HepG2 (cell line): ENCODE measurements around the gene TBL3. TPM values are rescaled to one million over a fixed set of nuclear protein-coding genes. Genes with fewer than 3 reads are reported as not detected.

ENCODE experiments used
- ETS1 ChIP-seq: sonication (generic); formaldehyde crosslinking; IDR thresholded peaks from 2 replicates; pipeline ENCODE4 v1.4.0; 2020; ENCODE audit warnings: missing genetic modification reagents
- KIAA2018 ChIP-seq: sonication (generic); formaldehyde crosslinking; IDR thresholded peaks from 2 replicates; pipeline ENCODE4 v1.5.0; 2020; ENCODE audit warnings: mild to moderate bottlenecking, missing genetic modification reagents, borderline replicate concordance
- KMT2A ChIP-seq: sonication (generic); formaldehyde crosslinking; IDR thresholded peaks from 2 replicates; pipeline ENCODE4 v1.4.0; 2020; ENCODE audit warnings: missing genetic modification reagents
- MATR3 ChIP-seq: sonication (generic); formaldehyde crosslinking; IDR thresholded peaks from 2 replicates; pipeline ENCODE4 v1.4.0; 2020; ENCODE audit warnings: missing genetic modification reagents
- MLLT10 ChIP-seq: sonication (generic); formaldehyde crosslinking; IDR thresholded peaks from 2 replicates; pipeline ENCODE4 v1.4.0; 2020; ENCODE audit warnings: missing genetic modification reagents
- PAXIP1 ChIP-seq: sonication (generic); formaldehyde crosslinking; conservative IDR thresholded peaks from 2 replicates; pipeline ENCODE4 v1.4.0; 2020; ENCODE audit warnings: mild to moderate bottlenecking, missing genetic modification reagents, moderate library complexity
- PTBP1 ChIP-seq: fragments of 200-400 bp; formaldehyde crosslinking; IDR thresholded peaks from 2 replicates; pipeline ENCODE4 v1.6.1; 2018; ENCODE audit warnings: low read length, low read depth; ENCODE audit not compliant: poor library complexity, severe bottlenecking
- SIX1 ChIP-seq: sonication (generic); formaldehyde crosslinking; IDR thresholded peaks from 2 replicates; pipeline ENCODE4 v1.4.0; 2020; ENCODE audit warnings: missing genetic modification reagents, borderline replicate concordance
- UBTF ChIP-seq: sonication (generic); formaldehyde crosslinking; IDR thresholded peaks from 2 replicates; pipeline ENCODE4 v1.4.0; 2020; ENCODE audit warnings: mild to moderate bottlenecking, missing genetic modification reagents
- ZSCAN5A ChIP-seq: sonication (generic); formaldehyde crosslinking; IDR thresholded peaks from 2 replicates; pipeline ENCODE4 v1.8.0; 2022; ENCODE audit warnings: mild to moderate bottlenecking, missing genetic modification reagents, borderline replicate concordance
- polyA plus RNA-seq, 8 experiments: library from polyadenylated mRNA; depleted of rRNA in 3 of 8; stranded (reverse) in 7 of 8; unstranded in 1 of 8; fragments of >200 nt; fragmentation: Illumina TruSeq in 4 of 8; extraction: Trizol in 4 of 8; gene quantifications; 2 replicates each; pipeline versions ENCODE4 v1.2.1 to v1.2.3, GENCODE V29; 2011 to 2016; ENCODE audit warnings: low read depth in 4 of 8, missing spikeins in 1 of 8, mixed read lengths in 1 of 8; ENCODE audit not compliant: insufficient read depth in 1 of 8
- total RNA-seq, 5 experiments: library from RNA; depleted of rRNA; stranded (reverse); fragments of >200 nt; fragmentation: Illumina TruSeq; extraction: Trizol; gene quantifications; 2 replicates each; pipeline ENCODE4 v1.2.3, GENCODE V29; 2016; ENCODE audit warnings: low read depth in 1 of 5

TBL3 gene
- total and polyA plus RNA-seq, 2 of the 13 experiments (the other 11 are each of a cell fraction or from before 2014, with no cell fraction given) = 16.8 to 38.0 TPM

- no peak for TF ChIP-seq ZSCAN5A
- TF ChIP-seq KIAA2018 = no peak
- TF ChIP-seq MATR3 = no peak
- no peak for TF ChIP-seq SIX1
- no peak for TF ChIP-seq ETS1 (CRISPR knock-in tag)
- no peak for TF ChIP-seq UBTF (CRISPR knock-in tag)
- TF ChIP-seq PTBP1 = no peak
- TF ChIP-seq PAXIP1 (CRISPR knock-in tag) = peak; percentile 29
- TF ChIP-seq KMT2A (CRISPR knock-in tag) = no peak
- TF ChIP-seq MLLT10 (CRISPR knock-in tag) = no peak
Observed at GRCh38 chr16:2016407-2016922, 44.6 kb downstream of the TBL3 start (continued).
